Stimulated activated CD8-positive, alpha-beta memory T cell treated with anti-CD3 and anti-CD28 coated beads, Interleukin-4, amount 100 ng/mL, for 4 hours (primary cell): Measurements from ENCODE around the gene TSEN2.
"Not testable (repeated sequence)": the region's sequence is repeated elsewhere in the genome, so short reads cannot be mapped to it uniquely, and the experiment has no call there.

Experiments
- DNase-seq, 2 donors: peaks; one replicate each; pipeline ENCODE4 v3.0.0-alpha.2; 2020; ENCODE audit warnings: low read depth in 2 of 2, low spot score in 1 of 2

The TSEN2 gene

GRCh38 chr3:12501360-12502020, 17.2 kb downstream of the TSEN2 start:
- DNase-seq, result no peak

GRCh38 chr3:12503126-12503957, 19.1 kb downstream of the TSEN2 start:
- DNase-seq, result no peak

- DNase-seq, result no peak
Observed at GRCh38 chr3:12506201-12506709, 22.0 kb downstream of the TSEN2 start.

- no peak for DNase-seq
Observed at GRCh38 chr3:12507591-12508281, 23.5 kb downstream of the TSEN2 start.

- no peak for DNase-seq
Observed at GRCh38 chr3:12508291-12508700, 24.0 kb downstream of the TSEN2 start.

- DNase-seq, result no peak
Observed at GRCh38 chr3:12509466-12509865, 25.2 kb downstream of the TSEN2 start.

- no peak for DNase-seq
Observed at GRCh38 chr3:12512534-12513118, 28.3 kb downstream of the TSEN2 start.

- DNase-seq, result no peak
Observed at GRCh38 chr3:12513694-12514446, 29.6 kb downstream of the TSEN2 start.

GRCh38 chr3:12515631-12516030, 31.4 kb downstream of the TSEN2 start:
- DNase-seq, result no peak

GRCh38 chr3:12516873-12517272, 32.6 kb downstream of the TSEN2 start:
- no peak for DNase-seq

GRCh38 chr3:12518261-12519028, 34.2 kb downstream of the TSEN2 start:
- no peak for DNase-seq

GRCh38 chr3:12521010-12521409, 36.7 kb downstream of the TSEN2 start:
- no peak for DNase-seq

- DNase-seq, result no peak
Observed at GRCh38 chr3:12522721-12523120, 38.4 kb downstream of the TSEN2 start.

GRCh38 chr3:12527757-12528143, 43.5 kb downstream of the TSEN2 start:
- DNase-seq, result no peak

GRCh38 chr3:12532182-12532581, 47.9 kb downstream of the TSEN2 start:
- no peak for DNase-seq

GRCh38 chr3:12536423-12536822, 52.1 kb downstream of the TSEN2 start:
- no peak for DNase-seq

- DNase-seq, result no peak
Observed at GRCh38 chr3:12541625-12542024, 57.3 kb downstream of the TSEN2 start.

GRCh38 chr3:12543497-12543896, 59.2 kb downstream of the TSEN2 start:
- not testable (repeated sequence) for DNase-seq

- DNase-seq, result no peak
Observed at GRCh38 chr3:12544652-12545472, 60.6 kb downstream of the TSEN2 start.
